HG03097 (cell line): ENCODE results near the gene FRMD5.

Source experiments
- ATAC-seq: cut with Tn5 transposase; IDR thresholded peaks from one replicate; pipeline ENCODE4 v1.9.1; 2021; ENCODE audit not compliant: unreplicated experiment, low FRiP score

The FRMD5 gene

DNA sequence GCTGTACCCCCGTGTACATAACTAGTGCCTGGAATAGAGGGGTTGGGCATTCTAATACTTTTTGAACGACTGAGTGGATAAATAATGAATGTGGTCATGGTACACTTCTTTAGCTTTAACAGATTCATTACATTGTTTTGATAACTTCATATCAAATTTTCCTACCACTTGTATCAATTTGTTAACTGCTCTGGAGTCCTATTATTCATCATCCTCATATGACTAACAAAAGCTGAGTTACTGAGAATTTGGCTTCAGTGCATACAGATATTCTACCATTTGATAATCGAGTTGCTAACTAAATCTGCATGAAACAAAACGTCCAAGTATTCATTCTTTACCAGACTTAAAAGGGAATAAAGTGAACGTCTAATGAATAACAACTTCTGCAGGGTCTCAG, 31.7 kb downstream of the FRMD5 start:
- ATAC-seq: no peak

- no peak for ATAC-seq
Observed at GRCh38 chr15:44160796-44161195, 34.3 kb downstream of the FRMD5 start.

- no peak for ATAC-seq
Observed at GRCh38 chr15:44159492-44159891, 35.6 kb downstream of the FRMD5 start.

- no peak for ATAC-seq
Observed at GRCh38 chr15:44158111-44158510, 37.0 kb downstream of the FRMD5 start.

DNA sequence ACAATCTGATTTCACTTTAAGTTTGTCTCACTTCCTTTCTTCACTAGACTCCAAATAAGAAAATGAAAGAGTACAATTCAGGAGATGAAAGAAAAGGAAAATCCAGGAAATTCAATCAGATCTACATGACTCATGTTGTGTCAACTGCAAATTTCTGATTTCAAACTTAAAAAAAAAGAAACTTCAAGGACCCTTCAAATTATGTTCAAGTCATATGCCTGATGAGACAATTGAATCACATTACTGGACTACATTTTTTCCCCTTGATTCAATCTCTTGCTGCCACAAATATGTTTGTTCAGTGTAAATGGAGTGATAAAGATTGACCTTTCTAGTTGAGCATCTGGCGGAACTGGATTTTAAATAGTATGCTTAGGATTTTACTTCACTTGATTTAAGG, 37.4 kb downstream of the FRMD5 start:
- ATAC-seq: no peak

DNA sequence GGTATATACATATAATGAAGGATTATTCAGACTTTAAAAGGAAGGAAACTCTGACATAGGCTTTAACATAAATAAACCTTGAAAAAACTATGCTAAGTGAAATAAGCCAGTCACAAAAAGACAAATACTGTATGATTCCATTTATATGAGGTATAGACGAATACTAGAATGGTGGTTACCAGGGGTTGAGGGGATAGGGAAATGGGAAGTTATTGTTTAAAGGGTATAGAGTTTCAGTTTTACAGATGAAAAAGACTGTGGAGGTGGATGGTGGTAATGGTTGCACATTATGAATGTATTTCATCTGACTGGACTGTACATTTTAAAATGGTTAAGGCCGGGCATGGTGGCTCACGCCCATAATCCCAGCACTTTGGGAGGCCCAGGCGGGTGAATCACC, 41.7 kb downstream of the FRMD5 start:
- ATAC-seq: no peak

DNA sequence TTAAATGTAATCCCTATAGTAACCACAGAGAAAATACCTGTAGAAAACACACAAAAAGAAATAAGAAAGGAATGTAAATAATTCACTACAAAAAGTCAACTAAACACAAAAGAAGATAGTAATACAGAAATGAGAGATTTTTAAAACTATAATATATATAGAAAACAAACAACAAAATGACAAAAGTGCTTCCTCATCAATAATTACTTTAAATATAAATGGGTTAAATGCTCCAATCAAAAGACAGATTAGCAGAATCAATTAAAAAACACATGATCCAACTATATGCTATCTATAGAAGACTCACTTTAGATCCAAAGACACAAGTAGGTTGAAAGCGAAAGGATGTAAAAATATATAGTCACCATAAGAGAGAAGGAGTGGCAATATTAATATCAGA, 45.8 kb downstream of the FRMD5 start:
- ATAC-seq: no peak

DNA sequence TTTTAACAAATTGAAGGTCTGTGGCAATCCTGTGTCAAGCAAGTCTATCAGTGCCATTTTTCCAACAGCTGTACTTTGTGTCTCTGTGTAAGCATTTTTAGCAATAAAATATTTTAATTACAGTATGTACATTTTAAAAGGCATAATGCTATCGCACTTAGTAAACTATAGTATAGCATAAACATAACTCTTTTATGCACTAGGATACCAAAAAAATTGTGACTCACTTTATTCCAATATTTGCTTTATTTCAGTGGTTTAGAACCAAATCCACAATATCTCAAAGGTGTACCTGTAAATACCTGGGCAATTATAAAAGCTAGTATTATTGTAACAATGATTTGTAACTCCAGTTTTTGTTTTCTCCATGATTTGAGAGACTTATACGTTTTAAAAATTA, 46.5 kb downstream of the FRMD5 start:
- ATAC-seq: no peak

DNA sequence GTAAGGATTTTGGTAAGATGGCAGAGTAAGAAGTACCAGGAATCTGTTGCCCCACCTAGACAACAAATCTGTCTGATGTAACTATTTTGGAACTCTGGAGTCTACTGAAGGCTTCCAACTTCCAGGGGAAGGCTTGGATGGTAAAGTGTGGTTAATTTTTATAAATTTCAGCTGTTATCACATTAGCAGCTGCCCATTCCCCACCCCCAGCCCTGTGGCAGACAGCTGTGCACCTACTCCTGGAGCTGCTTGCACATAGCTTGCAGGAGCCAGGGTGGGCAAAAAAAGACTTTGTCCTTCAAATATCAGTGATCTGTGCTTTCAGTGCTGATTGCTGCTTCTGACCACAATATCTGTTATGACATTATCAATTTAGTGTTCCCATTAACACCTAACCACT, 47.4 kb downstream of the FRMD5 start:
- ATAC-seq: no peak

DNA sequence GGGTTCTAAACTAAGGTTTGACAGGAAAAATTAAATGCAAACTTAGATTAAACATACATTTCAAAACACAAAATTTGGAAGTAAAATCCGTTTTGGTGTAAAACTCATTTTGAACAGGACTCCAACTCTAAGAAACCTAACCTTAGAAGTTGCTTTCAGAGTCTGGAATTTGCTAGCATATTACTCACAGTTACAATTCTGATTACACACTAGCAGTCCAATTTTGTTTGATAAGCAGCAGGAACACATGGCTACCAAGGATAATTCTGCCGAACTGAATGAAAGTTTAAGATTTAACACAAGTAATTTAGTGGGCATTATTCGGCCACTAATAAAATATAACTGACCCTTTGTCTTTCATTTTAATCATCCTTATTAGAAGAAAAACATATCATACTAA, 49.6 kb downstream of the FRMD5 start:
- no peak for ATAC-seq

DNA sequence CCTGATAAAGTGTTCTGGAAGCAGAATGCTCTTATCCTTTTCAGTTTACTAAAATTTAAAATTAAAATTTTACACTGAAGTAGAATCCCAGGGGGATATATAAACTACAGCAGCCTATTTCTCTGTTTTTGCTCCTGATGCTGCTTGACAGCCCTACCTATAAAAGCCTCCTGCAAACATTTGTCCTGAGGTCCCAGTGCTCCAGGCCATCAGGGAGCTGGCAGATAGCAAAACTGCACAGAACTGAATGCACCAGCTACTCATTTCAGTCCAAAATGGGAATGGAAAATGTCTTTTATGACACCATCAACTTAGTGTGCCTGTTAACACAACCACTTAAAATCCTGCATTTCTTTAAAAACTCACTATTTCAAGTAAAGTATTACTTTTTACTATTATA, 50.1 kb downstream of the FRMD5 start:
- no peak for ATAC-seq

GRCh38 chr15:44144184-44144583, 50.9 kb downstream of the FRMD5 start:
- ATAC-seq: no peak

GRCh38 chr15:44137750-44138149, 57.3 kb downstream of the FRMD5 start:
- no peak for ATAC-seq

- ATAC-seq: no peak
Observed at GRCh38 chr15:44136991-44137477, 58.0 kb downstream of the FRMD5 start.

GRCh38 chr15:44132057-44132456, 63.0 kb downstream of the FRMD5 start:
- no peak for ATAC-seq

- no peak for ATAC-seq
Observed at GRCh38 chr15:44130778-44131177, 64.3 kb downstream of the FRMD5 start.

DNA sequence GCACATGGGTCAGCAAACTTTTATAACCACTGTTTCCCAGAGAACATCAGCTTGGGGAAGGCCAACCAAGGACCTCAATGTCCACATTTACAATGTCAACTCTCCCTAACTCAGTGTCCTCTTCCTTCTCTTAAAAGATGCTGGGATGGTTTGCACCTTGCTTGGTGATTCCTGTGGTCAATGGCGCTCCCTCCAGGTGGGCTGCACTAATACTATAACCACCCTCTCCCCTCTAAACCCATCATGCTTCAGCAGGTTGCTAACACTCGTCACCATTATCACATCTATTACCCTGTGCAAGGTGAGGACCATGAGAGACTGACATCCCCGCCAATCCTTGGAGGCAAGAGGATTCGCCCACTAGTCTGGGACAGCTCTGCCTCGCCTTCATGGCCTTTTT, 65.2 kb downstream of the FRMD5 start:
- no peak for ATAC-seq

- ATAC-seq: no peak
Observed at GRCh38 chr15:44128443-44128842, 66.6 kb downstream of the FRMD5 start.

- no peak for ATAC-seq
Observed at GRCh38 chr15:44125879-44126278, 69.2 kb downstream of the FRMD5 start.

DNA sequence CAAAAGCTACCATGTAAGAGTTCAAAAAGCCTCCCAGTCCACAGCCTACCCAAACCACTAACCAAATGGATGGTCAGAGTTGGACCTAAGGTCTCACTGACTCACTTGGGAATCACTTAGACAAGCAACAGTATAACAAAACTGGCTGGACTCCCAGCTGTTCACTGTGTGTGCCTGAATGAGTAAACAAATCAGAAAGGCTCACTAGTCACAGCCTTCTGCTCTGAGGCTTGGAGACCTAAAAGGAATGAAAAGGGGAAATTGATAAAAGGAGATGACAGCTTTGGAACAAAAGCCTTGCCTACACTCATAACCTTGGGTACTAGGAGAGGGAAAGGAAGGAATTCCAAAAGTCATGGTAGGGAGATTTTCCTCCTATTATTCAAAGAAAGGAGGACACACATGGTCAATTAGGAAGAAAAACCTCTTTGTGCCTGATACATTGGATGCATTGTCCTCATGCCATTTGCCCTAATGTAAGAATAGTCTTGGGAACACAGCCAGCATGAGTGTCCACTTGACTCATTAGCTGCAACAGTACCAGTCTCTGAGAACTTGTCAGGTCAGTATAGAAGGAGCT, 92.3 kb downstream of the FRMD5 start:
- no peak for ATAC-seq

DNA sequence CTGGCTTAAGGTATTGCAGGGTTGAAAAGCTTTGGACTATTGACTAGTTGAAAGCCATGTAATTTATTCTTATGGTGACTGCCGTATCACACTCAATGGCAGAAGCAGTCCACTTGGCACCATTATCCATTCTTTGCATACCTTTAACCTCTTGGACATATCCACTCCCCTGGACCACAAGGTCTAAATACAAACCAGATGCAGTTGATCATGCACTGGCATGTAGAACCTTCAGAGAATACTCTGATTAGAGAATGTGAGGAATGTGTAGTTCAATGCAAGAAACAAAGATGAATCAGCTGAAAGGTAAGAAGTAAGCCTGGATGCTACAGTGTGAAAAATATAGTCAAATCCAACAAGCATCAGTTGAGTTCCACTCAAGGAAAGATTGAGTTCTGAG, 93.1 kb downstream of the FRMD5 start:
- ATAC-seq: no peak

DNA sequence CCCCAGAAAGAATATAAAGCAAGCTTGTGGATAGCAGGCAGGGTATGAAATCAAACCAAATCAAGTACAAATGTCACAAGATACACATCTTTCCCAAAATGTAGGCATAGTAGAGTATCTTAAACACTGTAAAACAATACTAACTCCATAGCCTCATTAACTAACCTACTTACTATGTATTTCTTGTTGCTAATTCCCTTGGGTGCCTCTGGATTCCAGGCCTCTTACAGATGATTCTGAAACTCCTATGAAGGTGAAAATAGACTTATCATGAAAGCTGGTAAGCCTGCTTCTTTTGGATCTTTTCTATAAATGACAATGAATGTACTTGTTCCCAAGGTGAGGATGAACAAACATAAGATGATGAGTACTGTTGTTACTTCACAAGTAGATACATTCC, 93.8 kb downstream of the FRMD5 start:
- no peak for ATAC-seq

- no peak for ATAC-seq
Observed at GRCh38 chr15:44099671-44100070, 95.4 kb downstream of the FRMD5 start.
